ENCODE results near the gene ADRM1. TPM values are rescaled to one million over a fixed set of nuclear protein-coding genes. Genes with fewer than 3 reads are reported as not detected.

ADRM1 gene
- total RNA-seq, 1 experiment from 2014 or later = 127 TPM

- Mint-ChIP-seq H3K36me3 (ENCODE audit: insufficient read depth, unreplicated experiment) (peaks cover 79% of the 10 kb centered on the region), H3K4me3 (ENCODE audit: unreplicated experiment) (no peak overlapping the region), H3K4me1 (ENCODE audit: insufficient read depth, unreplicated experiment) (peaks cover 13% of the 10 kb centered on the region), H3K27me3 (ENCODE audit: insufficient read depth, unreplicated experiment) (no peaks in the 10 kb centered on the region), H3K27ac (ENCODE audit: low read depth, unreplicated experiment) (no peak overlapping the region), H3K9me3 (ENCODE audit: unreplicated experiment) (no peaks in the 10 kb centered on the region)
- ChIA-PET CTCF (interaction anchor here (0.6 to 3.7 kb wide), 11 partner anchors 10 to 119 kb away, joined by 3 to 33 read pairs (median 3); no protein-coding TSS in a partner anchor), POLR2A (interaction anchor here (0.6 to 6.4 kb wide), 19 partner anchors 9 to 171 kb away, joined by 3 to 128 read pairs (median 4); partner anchors contain the start of genes CABLES2, LAMA5 and RPS21)
- BruUV-seq (replicated peaks) = no TSS peak
- intact Hi-C loops (cut with micrococcal nuclease) = no loop called here
- TF ChIP-seq CTCF (IDR thresholded peaks at IDR 0.05; ENCODE audit: unreplicated experiment) = no peak
- no peak for DNase-seq (ENCODE audit: unreplicated experiment)
These were observed 3.8 kb downstream of the ADRM1 start for GRCh38 chr20:62306414-62307187.

- no peak overlapping the region for H3K4me3 Mint-ChIP-seq (ENCODE audit: unreplicated experiment)
- BruUV-seq (replicated peaks) = no TSS peak
- no peaks in the 10 kb centered on the region for H3K27me3 Mint-ChIP-seq (ENCODE audit: insufficient read depth, unreplicated experiment)
- no peak for TF ChIP-seq CTCF (IDR thresholded peaks at IDR 0.05; ENCODE audit: unreplicated experiment)
- intact Hi-C loops (cut with micrococcal nuclease) = no loop called here
- DNase-seq (ENCODE audit: unreplicated experiment) = no peak
- H3K9me3 Mint-ChIP-seq (ENCODE audit: unreplicated experiment) = no peaks in the 10 kb centered on the region
- peaks cover 13% of the 10 kb centered on the region for H3K4me1 Mint-ChIP-seq (ENCODE audit: insufficient read depth, unreplicated experiment)
- peaks cover 81% of the 10 kb centered on the region for H3K36me3 Mint-ChIP-seq (ENCODE audit: insufficient read depth, unreplicated experiment)
- POLR2A ChIA-PET = interaction anchor here (0.6 to 6.4 kb wide), 13 partner anchors 8 to 171 kb away, joined by 3 to 128 read pairs (median 6); partner anchors contain the start of genes LAMA5 and RPS21
- CTCF ChIA-PET = interaction anchor here (0.7 to 3.7 kb wide), 5 partner anchors 9 to 120 kb away, joined by 3 to 33 read pairs (median 5); no protein-coding TSS in a partner anchor
- no peak overlapping the region for H3K27ac Mint-ChIP-seq (ENCODE audit: low read depth, unreplicated experiment)
These were observed 4.7 kb downstream of the ADRM1 start for GRCh38 chr20:62307226-62308101.

- H3K4me1 Mint-ChIP-seq (ENCODE audit: insufficient read depth, unreplicated experiment) = peaks cover 13% of the 10 kb centered on the region
- POLR2A ChIA-PET = interaction anchor here (0.7 to 6.4 kb wide), 9 partner anchors 8 to 79 kb away, joined by 3 to 66 read pairs (median 5); partner anchors contain the start of gene RPS21
- H3K27me3 Mint-ChIP-seq (ENCODE audit: insufficient read depth, unreplicated experiment) = no peaks in the 10 kb centered on the region
- BruUV-seq (replicated peaks) = TSS peak; percentile 54
- DNase-seq (ENCODE audit: unreplicated experiment) = no peak
- no peaks in the 10 kb centered on the region for H3K9me3 Mint-ChIP-seq (ENCODE audit: unreplicated experiment)
- peaks cover 89% of the 10 kb centered on the region for H3K36me3 Mint-ChIP-seq (ENCODE audit: insufficient read depth, unreplicated experiment)
- CTCF ChIA-PET = interaction anchor here (0.6 to 3.7 kb wide), 4 partner anchors 25 to 73 kb away, joined by 3 to 33 read pairs (median 4); no protein-coding TSS in a partner anchor
- H3K27ac Mint-ChIP-seq (ENCODE audit: low read depth, unreplicated experiment) = no peak overlapping the region
- intact Hi-C loops (cut with micrococcal nuclease) = no loop called here
- no peak for TF ChIP-seq CTCF (IDR thresholded peaks at IDR 0.05; ENCODE audit: unreplicated experiment)
- no peak overlapping the region for H3K4me3 Mint-ChIP-seq (ENCODE audit: unreplicated experiment)
These were observed 5.5 kb downstream of the ADRM1 start for GRCh38 chr20:62308102-62308822.

Measured in MCF 10A (cell line).